ENCODE data around the gene EGFL8.
"Not testable (repeated sequence)": the region's sequence is repeated elsewhere in the genome, so short reads cannot be mapped to it uniquely, and the experiment has no call there.

EGFL8 gene

DNA sequence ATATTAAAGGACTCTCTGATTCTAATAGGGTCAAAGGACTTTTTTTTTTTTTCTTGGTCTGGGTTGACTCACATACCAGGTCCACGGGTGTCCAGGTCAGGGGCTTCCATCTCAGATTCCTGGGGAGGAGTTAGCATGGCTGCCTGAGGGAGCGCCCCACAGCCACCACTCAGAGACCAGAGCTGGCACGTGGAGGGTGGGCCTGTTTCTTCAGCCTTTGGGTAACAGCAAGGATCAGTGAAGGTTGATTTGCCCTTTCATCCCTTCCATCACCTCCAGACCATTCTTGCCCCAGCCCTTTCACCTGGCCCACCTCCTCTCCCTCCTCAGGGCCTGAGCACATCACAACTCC, 33.9 kb downstream of the EGFL8 start:
- DNase-seq, result no peak

DNA sequence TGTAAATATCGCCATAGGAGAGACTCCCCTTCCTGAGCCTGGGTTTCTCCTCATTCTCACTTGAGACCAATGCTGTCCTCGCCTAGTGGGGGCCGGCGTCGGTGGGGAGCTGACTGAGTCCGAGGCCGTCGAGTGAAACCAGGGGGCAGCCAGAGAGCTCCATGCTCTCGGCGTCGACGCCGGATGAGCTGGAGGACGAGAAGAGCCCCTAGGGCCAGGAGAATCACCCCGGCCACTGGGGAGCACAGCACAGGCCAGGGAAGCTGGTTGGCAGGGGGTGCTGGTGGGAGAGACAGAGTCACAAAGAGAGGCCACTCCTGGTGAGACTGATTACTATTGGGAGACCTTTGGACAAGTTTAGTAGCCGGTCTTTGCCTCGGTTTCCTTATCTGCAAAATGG, 34.5 kb downstream of the EGFL8 start:
- no peak for DNase-seq

DNA sequence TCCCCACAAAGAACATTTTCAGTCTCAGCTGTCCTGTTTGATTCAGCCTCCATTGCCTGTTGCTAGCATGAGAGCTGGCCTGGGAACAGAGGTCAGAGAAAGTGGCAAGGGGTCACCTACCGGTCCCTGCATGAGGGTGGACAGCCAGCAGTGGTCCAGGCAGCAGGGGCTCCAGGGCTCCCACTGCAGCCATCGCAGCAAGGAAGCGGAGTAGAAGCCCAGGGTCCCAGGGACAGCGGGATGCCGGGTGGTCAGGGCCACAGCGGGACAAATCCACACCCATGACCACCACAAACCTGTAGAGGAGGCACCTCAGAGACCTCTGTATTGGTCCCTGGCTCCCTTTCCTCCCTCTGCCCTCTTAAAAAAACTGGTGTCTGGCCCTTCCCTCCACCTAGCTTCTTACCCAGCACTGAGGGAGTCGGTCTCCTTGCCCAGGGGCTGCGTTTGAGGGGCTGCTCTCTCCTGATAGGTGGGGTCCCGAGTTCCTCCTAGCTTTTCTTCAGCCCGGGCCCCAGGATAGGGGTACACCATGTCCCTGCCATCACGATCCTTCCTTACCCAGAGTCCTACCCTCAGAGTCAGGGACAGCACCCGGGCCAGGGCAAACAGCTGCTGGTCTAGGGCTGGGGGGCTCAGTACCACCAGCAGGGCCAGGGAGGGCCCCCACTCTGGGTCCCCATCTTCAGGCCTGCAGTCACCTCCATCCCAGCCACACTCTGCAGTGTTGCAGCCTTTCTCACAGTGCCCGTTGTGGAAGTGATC, 36.5 kb downstream of the EGFL8 start:
- DNase-seq, result no peak

- no peak for DNase-seq
Measured at GRCh38 chr6:32202186-32202585, 37.8 kb downstream of the EGFL8 start.

GRCh38 chr6:32203426-32204267, 39.3 kb downstream of the EGFL8 start:
- DNase-seq, result no peak

DNA sequence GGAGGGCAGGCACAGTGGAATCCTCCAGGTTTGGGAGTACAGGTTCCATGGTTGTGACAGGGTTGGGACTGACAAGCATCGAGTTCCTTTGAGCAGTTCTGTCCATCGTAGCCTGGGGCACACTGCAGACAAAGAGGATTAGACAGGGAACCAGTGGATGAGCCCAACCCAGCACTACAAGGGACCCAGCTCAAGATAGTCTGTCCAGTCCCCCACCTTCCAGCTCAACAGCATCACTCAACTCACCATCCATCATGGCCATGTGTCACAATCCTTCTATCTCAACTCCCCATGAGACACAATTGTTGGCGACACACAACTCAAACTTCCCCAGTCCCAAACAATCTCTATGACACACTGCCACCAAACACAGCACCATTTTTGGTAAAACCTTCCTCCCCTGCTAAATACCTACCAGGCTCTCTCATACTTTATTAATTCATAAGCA, 39.9 kb downstream of the EGFL8 start:
- no peak for DNase-seq

DNA sequence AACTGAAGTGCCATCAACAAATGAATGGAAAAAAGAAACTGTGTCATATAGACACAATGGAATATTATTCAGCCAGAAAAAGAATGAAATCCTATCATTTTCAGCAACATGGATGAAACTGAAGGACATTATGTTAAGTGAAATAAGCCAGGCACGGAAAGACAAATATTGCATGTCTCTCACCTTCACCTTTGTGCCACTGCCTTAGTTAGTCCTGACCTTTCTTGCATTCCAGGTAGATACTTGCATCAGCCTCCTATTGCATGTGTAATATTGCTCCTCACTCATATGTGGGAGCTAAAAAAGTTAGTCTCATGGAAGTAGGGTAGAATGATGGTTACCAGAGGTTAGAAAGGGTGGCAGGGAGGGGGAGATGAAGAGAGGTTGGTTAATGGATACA, 44.6 kb downstream of the EGFL8 start:
- DNase-seq, result no peak

- DNase-seq, result no peak
Measured at GRCh38 chr6:32210191-32210601, 45.8 kb downstream of the EGFL8 start.

DNA sequence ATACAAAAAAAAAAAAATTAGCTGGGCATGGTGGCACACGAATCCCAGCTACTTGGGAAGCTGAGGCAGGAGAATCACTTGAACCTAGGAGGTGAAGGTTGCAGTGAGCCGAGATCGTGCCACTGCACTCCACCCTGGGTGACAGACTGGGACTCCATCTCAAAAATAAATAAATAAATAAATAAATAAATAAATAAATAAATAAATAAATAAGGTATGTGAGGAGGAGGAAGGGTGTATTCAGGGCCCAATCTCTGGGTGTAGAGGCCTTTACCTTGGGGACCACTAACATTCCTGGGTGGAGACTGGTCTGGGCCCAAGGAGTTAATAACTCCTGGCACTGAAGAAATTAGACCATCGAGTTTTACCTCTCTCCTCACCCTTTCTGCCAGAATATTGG, 47.0 kb downstream of the EGFL8 start:
- not testable (repeated sequence) for DNase-seq

DNA sequence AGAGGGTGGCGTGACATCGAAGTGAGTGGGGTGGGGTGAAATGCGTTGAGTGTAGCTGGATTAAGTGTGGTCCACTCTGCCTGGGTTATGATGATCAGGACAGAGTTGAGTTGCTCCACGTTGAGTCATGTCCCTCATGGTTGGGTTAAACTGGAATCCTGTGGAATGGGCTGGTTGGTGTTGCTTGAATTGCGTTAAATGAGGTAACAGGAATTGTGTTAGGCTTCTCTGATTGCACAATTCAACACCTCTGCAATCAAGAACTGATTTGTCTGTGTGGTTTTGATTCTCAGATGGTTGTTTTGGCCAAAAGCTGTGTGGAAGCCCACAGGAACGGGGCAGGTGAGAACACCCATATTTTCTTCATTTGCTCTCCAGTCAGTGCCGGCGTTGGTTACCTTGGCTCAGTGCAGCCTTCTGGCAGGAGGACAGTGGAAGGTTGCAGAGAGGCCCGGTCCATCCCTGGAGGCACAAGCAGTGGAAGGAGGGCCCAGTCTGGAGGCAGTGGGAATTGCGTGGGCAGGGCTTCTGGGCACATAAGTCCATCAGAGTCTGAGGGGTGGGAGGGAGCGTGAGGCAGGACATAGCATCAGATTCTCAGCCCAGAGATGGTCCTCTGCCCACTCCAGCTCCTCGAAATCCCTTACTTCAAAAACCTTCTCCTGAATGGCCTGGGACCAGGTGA, 47.8 kb downstream of the EGFL8 start:
- no peak for DNase-seq

GRCh38 chr6:32213649-32214048, 49.3 kb downstream of the EGFL8 start:
- no peak for DNase-seq

DNA sequence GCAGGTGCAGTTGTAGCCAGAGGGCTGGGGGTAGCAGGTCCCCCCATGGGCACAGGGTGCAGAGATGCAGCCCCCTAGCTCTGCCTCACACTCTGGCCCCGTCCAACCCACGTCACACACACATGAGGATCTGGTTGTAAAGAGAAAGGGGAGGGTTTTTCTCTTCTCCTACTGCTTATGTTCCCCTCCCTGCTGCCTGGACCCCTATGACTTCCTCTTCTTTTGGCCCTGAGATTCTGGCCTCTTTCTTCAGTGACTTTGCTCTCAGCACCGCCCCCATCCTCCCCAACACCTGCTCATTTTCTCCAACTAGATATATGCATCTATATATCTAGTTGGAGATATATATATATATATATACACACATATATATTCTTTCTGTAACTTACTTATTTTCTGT, 49.7 kb downstream of the EGFL8 start:
- DNase-seq, result no peak

GRCh38 chr6:32215617-32216016, 51.2 kb downstream of the EGFL8 start:
- no peak for DNase-seq

DNA sequence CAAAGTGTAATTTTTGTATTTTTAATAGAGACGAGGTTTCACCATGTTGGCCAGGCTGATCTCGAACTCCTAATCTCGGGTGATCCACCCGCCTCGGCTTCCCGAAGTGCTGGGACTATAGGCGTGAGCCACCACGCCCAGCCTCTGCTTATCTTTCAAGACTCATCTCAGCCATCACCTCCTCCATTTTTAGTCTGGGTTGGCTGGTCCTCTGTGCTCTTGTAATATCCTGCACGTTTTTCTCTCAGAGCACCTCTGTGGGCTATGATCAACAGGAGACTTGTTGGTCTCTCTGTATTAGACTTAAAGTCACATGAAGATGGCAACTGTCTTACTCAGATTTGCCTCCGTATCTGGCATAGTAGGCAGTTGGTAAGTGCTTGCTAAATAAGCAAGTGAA, 51.9 kb downstream of the EGFL8 start:
- no peak for DNase-seq

DNA sequence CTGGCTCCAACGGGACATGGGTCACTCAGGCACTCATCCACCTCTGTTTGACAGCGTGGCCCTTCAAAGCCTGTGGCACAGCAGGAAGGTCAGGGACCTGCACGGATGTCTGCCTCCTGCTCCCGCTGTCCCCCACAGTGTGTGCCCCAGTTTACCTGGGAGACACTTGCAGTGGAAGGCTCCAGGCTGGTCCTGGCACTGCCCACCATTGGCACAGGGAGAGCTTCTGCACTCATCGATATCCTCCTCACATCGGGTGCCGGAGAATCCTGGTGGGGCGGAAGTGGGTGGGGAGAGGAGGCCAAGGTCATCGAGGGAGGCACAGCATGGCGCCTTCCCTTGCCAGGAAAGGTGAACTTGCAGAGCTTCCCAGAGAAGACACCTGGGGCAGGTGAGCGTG, 52.6 kb downstream of the EGFL8 start:
- DNase-seq, result no peak

Data from effector CD4-positive, alpha-beta T cell (primary cell).